Activated T-cell treated with anti-CD3 and anti-CD28 coated beads for 4 hours (primary cell): ENCODE measurements around the gene NUDT21.

ENCODE experiments used
- DNase-seq: peaks from one replicate; pipeline ENCODE4 v3.0.0-alpha.2; 2020

The NUDT21 gene

GRCh38 chr16:56460101-56460500 is 9.0 kb upstream of the NUDT21 start:
- no peak for DNase-seq

GRCh38 chr16:56457927-56458470 is 6.9 kb upstream of the NUDT21 start:
- DNase-seq, result no peak

DNA sequence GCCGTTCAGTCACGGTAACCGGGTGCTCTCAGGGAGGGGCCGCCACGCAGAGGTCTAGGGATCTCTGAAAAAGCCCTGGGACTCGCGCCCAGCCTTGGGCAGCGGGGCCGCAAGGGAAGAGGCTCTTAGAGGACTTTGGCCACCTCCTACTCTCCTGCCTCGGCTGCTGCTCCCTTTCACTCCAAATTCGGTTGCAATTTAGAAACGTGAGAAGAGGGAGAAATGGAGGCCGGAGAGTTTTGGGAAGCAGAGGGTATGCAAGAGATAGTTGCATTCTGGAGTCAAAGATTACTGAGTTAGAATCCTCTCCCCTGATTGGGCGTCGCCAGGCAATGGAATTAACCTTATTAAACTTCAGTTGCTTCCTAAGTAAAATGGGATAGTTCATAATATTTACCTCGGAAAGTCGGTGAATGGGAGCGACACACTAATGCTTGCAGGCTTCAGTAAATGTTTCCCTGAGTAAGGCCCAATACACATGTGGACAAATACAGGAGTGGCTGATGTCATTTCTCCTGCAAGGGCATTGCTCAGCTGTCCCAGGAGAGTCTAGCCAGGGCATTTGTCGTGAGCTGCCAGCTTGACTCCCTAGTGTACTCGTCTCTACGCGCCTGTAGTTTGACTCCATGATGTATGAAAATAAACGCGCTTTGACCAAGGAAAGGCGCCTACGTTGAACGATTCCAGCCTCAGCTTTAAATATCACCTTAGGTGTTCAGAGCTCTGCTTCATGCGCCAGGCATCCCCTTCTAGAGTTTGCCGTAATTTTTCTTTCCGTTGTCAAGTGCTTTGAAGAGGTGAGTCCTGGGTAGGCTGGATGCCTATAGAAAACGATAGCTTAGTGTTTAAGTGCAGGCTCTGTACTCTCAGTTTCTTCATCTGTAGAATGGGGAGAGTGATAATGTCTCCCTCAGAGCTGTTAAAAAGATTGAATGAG is 889 bp upstream of the NUDT21 start:
- DNase-seq, result no peak

DNA sequence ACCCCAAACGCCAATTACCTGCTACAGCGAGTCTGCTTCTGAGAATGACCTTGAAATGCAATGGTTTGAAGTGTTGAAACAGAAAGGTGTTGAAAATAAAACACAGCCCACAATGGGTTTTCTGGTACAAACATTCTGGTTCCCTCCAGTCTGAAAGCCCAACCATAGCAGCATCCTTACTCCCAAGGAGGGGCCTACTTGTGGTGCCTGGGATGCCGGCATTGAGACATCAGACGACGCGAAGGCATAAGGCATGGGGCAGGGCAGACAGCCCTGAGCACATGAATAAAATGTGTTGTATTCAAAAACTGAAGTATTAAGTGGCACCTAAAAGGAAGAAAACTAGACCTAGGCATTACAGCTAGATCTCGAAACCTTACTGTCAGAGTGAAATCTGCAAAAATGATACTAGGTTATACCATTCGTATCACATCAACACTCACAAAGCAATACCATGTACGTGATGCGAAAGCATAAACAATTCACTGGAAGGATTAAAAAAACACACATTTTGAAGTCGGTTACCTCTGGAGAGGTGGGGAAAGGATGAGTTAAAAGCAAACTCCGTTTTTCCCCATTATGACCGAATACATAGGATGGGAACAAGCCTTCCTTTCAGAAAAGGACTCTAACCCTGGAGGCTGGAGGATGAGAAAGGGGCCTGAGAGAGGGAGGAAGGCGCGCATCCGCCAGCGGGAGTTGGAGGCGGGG is 702 bp downstream of the NUDT21 start:
- DNase-seq, result no peak

GRCh38 chr16:56448005-56448404 is 3.1 kb downstream of the NUDT21 start:
- DNase-seq, result no peak

DNA sequence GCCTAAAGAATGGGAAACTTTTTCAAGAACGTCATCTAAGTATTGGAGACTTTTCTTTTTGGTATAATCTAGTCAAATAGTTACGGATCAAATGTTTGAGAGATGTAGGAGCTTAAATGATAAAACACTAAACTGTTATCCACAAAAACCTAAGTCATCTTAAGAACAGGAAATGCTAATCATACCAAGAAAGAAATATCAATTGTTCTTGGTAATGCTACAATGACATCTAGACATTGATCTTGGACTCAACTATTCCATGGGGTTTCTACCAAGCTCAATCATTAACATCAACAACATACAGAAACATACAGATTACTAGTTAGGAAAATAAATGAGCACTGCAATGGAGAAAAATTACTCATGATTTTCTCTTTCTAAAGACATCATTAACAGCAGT is 3.8 kb downstream of the NUDT21 start:
- DNase-seq, result no peak

- no peak for DNase-seq
Measured at GRCh38 chr16:56438038-56438437, 13.1 kb downstream of the NUDT21 start.

DNA sequence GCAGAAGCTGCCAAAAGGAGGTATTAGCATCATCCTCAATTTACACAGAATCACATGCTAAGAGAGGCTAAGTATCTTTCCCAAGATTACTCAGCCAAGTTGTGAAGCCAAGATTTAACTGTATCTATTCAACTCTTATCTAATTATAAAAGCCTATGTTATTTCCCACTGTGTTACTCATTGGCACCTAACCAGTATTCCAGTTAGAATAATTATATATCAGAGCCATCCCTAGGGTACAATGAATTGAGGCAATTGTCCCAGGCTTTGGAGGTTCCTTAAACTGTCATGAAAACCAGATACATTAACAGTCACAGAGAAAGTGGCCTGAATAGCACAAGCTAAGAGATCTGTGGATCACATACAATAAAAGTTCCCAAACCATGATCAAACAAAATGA is 14.9 kb downstream of the NUDT21 start:
- no peak for DNase-seq

DNA sequence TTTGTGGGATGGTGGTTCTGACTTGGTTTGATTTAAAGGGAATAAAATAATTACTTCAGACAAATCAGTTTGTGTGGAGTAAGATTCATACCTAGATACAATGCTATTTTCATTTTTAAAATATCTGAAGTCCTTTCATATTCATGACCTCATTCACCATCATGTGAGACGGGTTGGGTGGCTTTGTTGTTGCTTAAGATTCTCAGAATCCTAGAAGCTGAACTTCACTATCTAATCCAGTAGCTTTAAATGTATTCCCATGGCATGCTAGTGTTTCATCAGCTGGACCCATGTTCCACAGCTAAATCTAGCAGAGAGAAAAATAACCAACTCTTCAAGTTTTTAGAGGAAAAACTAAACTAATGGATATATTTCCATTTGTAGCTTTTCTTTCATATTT is 23.0 kb downstream of the NUDT21 start:
- DNase-seq, result no peak

DNA sequence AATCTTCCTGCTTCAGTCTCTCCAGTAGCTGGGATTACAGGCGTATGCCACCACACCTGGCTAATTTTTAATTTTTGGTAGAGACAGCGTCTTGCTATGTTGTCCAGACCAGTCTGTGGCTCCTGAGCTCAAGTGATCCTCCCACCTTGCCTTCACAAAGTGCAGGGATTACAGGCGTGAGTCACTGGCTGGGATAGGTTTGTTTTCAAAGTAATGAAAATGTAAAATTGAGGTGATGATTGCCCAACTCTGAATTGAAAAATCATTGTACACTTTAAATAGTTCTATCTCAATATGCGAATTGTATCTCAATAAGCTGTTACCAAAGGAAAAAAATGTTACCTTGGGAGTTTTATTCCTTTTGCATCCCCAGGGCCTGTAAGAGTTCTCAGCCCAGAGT is 24.5 kb downstream of the NUDT21 start:
- no peak for DNase-seq

- DNase-seq, result peak; percentile 34
Measured at GRCh38 chr16:56425439-56425832, 25.7 kb downstream of the NUDT21 start, which contains the start of gene AMFR. AMFR (minus strand) TSS chr16:56425545; CDS start chr16:56425327, 218 bp downstream.

- DNase-seq, result peak; percentile 30
Measured at GRCh38 chr16:56424791-56425438, 26.2 kb downstream of the NUDT21 start.

DNA sequence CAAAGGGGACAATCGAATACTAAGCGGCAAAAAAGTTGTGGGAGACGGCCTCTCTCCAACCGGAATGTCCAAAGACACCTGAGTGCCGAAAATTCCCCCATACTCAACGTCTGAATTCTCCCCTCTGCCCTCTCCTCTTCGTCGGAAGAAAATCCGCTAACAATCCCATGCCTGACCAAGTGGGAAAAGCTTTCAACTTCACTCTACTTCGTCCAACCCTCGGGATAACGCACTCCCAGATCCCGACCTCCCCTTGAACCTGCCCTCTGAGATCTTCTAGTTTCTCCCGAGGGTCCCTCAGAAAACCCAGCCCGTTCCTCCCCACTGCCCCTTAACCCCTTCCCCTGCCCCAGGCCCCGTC is 26.7 kb downstream of the NUDT21 start:
- no peak for DNase-seq

GRCh38 chr16:56423584-56424403 is 27.3 kb downstream of the NUDT21 start:
- no peak for DNase-seq

GRCh38 chr16:56422896-56423441 is 28.2 kb downstream of the NUDT21 start:
- no peak for DNase-seq

- DNase-seq, result no peak
Measured at GRCh38 chr16:56421976-56422669, 29.0 kb downstream of the NUDT21 start.

DNA sequence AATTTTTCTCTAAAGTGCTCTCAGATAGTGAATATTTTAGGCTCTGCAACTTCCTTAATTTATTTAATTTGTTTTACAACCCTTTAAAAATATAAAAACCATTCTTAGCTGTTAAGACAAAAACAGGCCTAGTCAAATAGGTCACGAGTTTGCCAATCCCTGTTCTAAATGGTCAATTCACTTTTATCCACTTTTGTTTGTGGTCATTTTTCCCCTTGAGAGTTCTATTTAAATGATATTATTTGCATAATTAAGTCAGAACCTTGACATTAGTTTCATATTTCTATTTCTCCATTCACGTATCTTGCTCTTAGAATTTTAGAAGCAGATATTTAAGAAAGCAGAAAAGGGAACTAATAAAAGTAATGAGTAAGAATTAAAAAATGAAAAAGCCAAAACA is 29.8 kb downstream of the NUDT21 start:
- no peak for DNase-seq

DNA sequence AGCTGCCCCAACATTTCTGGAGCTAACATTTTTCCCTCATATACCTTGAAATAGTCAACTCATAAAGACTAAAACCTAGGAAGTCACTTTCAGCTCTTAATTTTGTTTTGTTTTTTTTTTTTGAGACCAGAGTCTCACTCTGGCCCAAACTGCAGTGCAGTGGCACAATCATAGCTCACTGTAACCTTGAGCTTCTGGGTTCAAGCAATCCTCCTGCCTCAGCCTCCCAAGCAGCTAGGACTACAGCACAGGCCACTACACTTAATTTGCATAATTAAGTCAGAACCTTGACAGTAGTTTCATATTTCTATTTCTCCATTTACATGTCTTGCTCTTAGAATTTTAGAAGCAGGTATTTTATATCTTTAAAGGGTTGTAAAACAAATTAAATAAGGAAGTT is 30.5 kb downstream of the NUDT21 start:
- no peak for DNase-seq

DNA sequence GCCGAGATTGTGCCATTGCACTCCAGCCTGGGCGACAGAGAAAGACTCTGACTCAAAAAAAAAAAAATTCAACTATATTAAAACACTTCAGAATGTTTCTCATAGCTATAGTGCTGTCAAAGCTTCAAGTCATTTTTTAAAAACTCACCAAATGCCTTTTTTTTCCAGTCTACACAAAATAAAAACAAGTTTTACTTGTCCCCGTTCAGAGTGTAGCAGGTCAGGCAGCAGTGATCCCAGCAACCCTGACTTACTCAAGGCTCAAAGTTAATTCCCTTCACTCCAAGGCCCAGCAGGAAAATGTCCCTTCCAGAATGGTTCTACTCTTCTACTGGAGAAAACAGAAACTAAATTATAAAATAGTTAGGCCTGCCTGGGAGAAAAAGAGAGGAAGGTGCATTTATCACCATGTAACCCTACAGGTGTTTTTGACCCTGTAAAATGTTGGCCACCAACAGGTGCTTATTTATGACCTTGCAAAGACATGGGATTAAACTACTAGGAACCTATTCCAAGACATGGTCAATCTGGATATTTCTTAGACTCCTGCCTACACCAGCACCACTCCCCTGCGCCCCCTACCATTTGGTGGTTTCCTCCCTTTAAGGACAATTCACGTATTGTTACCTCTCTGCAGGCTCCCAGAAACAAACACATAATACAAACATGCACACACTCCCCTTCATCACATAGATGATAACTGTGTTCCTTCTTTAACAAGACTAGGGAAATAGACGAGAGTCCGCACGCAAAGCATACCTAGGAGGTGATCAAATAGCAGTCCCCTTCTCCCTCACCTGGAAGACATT is 31.2 kb downstream of the NUDT21 start:
- no peak for DNase-seq

DNA sequence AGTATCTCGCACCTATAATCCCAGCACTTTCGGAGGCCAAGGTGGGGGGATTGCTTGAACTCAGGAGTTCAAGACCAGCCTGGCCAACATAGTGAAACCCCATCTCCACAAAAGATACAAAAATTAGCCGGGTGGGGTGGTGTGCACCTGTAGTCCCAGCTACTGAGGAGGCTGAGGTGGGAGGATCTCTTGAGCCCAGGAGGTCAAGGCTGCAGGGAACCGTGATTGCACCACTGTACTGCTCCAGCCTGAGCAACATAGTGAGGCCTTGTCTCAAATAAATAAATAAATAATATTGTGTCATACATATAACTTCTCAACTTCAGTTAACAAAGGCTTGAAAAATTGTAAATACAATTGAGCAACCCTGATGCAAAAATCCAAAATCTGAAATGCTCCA is 34.0 kb downstream of the NUDT21 start:
- no peak for DNase-seq

- DNase-seq, result no peak
Measured at GRCh38 chr16:56415875-56416274, 35.3 kb downstream of the NUDT21 start.
